AG04450 (cell line): Measurements from ENCODE around the gene MIPEP. TPM values are rescaled to one million over a fixed set of nuclear protein-coding genes. Genes with fewer than 3 reads are reported as not detected.

Source experiments
- CTCF ChIA-PET: fragments of 300-600, 350-600 bp; formaldehyde crosslinking; extraction: SDS; loops from one replicate; lab custom pipeline; 2022; ENCODE audit warnings: antibody characterized with exemption, inconsistent platforms; lab: Charles Lee
- POLR2A ChIA-PET: fragments of 350-600 bp; formaldehyde crosslinking; extraction: SDS; loops from one replicate; lab custom pipeline; 2021; ENCODE audit warnings: antibody characterized with exemption, inconsistent platforms; lab: Yijun Ruan, JAX
- DNase-seq: peaks from one replicate; pipeline ENCODE4 v3.0.0-alpha.2; 2011; ENCODE audit warnings: low read depth, low spot score
- H3K27ac ChIP-seq: one replicate; pipeline ENCODE4 v1.5.1; 2012; ENCODE audit warnings: low read depth, low read length, control low read depth
- H3K27me3 ChIP-seq: one replicate; pipeline ENCODE4 v1.6.0; 2012; ENCODE audit warnings: low read length; ENCODE audit not compliant: control insufficient read depth, insufficient read depth
- H3K4me3 ChIP-seq: 2 replicates; pipeline ENCODE4 v1.5.1; 2011; ENCODE audit warnings: mild to moderate bottlenecking, low read depth, low read length, control low read depth
- H3K9me3 ChIP-seq: 2 replicates; pipeline ENCODE4 v1.5.1; 2012; ENCODE audit warnings: low read length; ENCODE audit not compliant: control insufficient read depth, insufficient read depth
- CTCF ChIP-seq: IDR thresholded peaks from 2 replicates; pipeline ENCODE4 v1.5.1; 2011; ENCODE audit warnings: low read depth, low read length, control low read depth, inconsistent platforms
- polyA plus RNA-seq: library from polyadenylated mRNA; depleted of rRNA; stranded (reverse); fragments of >200 nt; gene quantifications from 2 replicates; pipeline ENCODE4 v1.2.3, GENCODE V29; 2011

The MIPEP gene
- polyA plus RNA-seq, 1 experiment = 40.8 TPM

GRCh38 chr13:23848019-23848418 lies 41.2 kb downstream of the MIPEP start:
- Histone ChIP-seq H3K9me3 (no peaks in the 10 kb centered on the region), H3K4me3 (no peak overlapping the region), H3K27me3 (no peaks in the 10 kb centered on the region), H3K27ac (no peak overlapping the region)
- no peak for DNase-seq
- CTCF ChIA-PET = no interaction called here
- POLR2A ChIA-PET = no interaction called here
- TF ChIP-seq CTCF = no peak

GRCh38 chr13:23847497-23847896 lies 41.7 kb downstream of the MIPEP start:
- CTCF ChIA-PET = interaction anchor here (0.5 kb wide), 1 partner anchor 299 kb away, joined by 3 read pairs; no protein-coding TSS in a partner anchor
- DNase-seq = no peak
- no peak for TF ChIP-seq CTCF
- POLR2A ChIA-PET = no interaction called here
- Histone ChIP-seq H3K27ac (no peak overlapping the region), H3K27me3 (no peaks in the 10 kb centered on the region), H3K4me3 (no peak overlapping the region), H3K9me3 (no peaks in the 10 kb centered on the region)

GRCh38 chr13:23845105-23845725 lies 44.0 kb downstream of the MIPEP start:
- H3K4me3 ChIP-seq = no peak overlapping the region
- CTCF ChIA-PET = no interaction called here
- no peaks in the 10 kb centered on the region for H3K27me3 ChIP-seq
- DNase-seq = no peak
- no peak overlapping the region for H3K27ac ChIP-seq
- no peaks in the 10 kb centered on the region for H3K9me3 ChIP-seq
- POLR2A ChIA-PET = no interaction called here
- no peak for TF ChIP-seq CTCF

GRCh38 chr13:23844132-23844531 lies 45.1 kb downstream of the MIPEP start:
- ChIA-PET POLR2A (no interaction called here), CTCF (no interaction called here)

More at GRCh38 chr13:23844132-23844531, 45.1 kb downstream of the MIPEP start:
- H3K27ac ChIP-seq = no peak overlapping the region
- H3K4me3 ChIP-seq = no peak overlapping the region
- no peak for TF ChIP-seq CTCF
- H3K27me3 ChIP-seq = no peaks in the 10 kb centered on the region
- no peak for DNase-seq
- H3K9me3 ChIP-seq = no peaks in the 10 kb centered on the region
